Tibial artery (tissue), 4 donors: ENCODE measurements around the gene IQGAP2.

Experiments
- DNase-seq, 2 donors: peaks; one replicate each; pipeline ENCODE4 v3.0.0-alpha.2; 2019
- H3K27ac ChIP-seq, 2 donors: fragments of 200-600 bp; sonication (generic) in 1 of 2; 1 replicate in 1 of 2; 2 replicates in 1 of 2; pipeline ENCODE4 v1.5.1; 2018 to 2019; ENCODE audit warnings: mild to moderate bottlenecking in 1 of 2
- H3K27me3 ChIP-seq, 2 donors: fragments of 200-600 bp; sonication (generic) in 1 of 2; one replicate each; pipeline versions ENCODE4 v1.5.1 to v1.6.0; 2016 to 2019
- H3K36me3 ChIP-seq, 3 donors: fragments of 200-600 bp; sonication (generic) in 2 of 3; one replicate each; pipeline ENCODE4 v1.5.1; 2016 to 2019; ENCODE audit warnings: mild to moderate bottlenecking in 2 of 3
- H3K4me1 ChIP-seq, 4 donors: fragments of 200-600 bp; sonication (generic) in 2 of 4; 1 replicate in 3 of 4; 2 replicates in 1 of 4; pipeline ENCODE4 v1.5.1; 2016 to 2019
- H3K4me3 ChIP-seq, 2 donors: fragments of 200-600 bp; sonication (generic) in 1 of 2; 1 replicate in 1 of 2; 2 replicates in 1 of 2; pipeline ENCODE4 v1.5.1; 2018 to 2019; ENCODE audit warnings: mild to moderate bottlenecking in 2 of 2
- H3K9me3 ChIP-seq, 3 donors: fragments of 200-600 bp; sonication (generic) in 1 of 3; one replicate each; pipeline ENCODE4 v1.5.1; 2016 to 2019
- CTCF ChIP-seq, 2 experiments: fragments of 200-600 bp in 1 of 2; fragments of 450-650 bp in 1 of 2; IDR thresholded peaks; one replicate each; pipeline ENCODE4 v1.5.1; 2017 to 2019; ENCODE audit warnings: antibody characterized with exemption in 2 of 2, mild to moderate bottlenecking in 1 of 2, moderate library complexity in 1 of 2
- intact Hi-C: fragments of 100-400 bp; cut with DNase I; formaldehyde crosslinking; loops from one replicate; pipeline ENCODE4 v1.15.0; 2023; ENCODE audit warnings: low total_unique reads

Gene IQGAP2

GRCh38 chr5:76408104-76408654, 5.1 kb downstream of the IQGAP2 start:
- H3K27ac ChIP-seq = no peak overlapping the region
- peaks cover 0 to 11% (median 5%) of the 10 kb centered on the region in 4 donors for H3K4me1 ChIP-seq
- DNase-seq = no peak
- H3K4me3 ChIP-seq = no peak overlapping the region
- H3K9me3 ChIP-seq = no peaks in the 10 kb centered on the region
- peaks cover 0 to 14% of the 10 kb centered on the region in 2 donors for H3K27me3 ChIP-seq
- H3K36me3 ChIP-seq = no peaks in the 10 kb centered on the region
- intact Hi-C loops = no loop called here
- no peak for TF ChIP-seq CTCF (IDR thresholded peaks at IDR 0.05)

- H3K4me1 ChIP-seq = no peaks in the 10 kb centered on the region
- no peaks in the 10 kb centered on the region for H3K36me3 ChIP-seq
- no peak overlapping the region for H3K4me3 ChIP-seq
- H3K9me3 ChIP-seq = no peaks in the 10 kb centered on the region
- intact Hi-C loops = no loop called here
- no peak overlapping the region for H3K27ac ChIP-seq
- TF ChIP-seq CTCF (IDR thresholded peaks at IDR 0.05) = no peak
- no peaks in the 10 kb centered on the region for H3K27me3 ChIP-seq
- no peak for DNase-seq
Observed at GRCh38 chr5:76412511-76412910, 9.4 kb downstream of the IQGAP2 start.

GRCh38 chr5:76413746-76414145, 10.7 kb downstream of the IQGAP2 start:
- H3K4me1 ChIP-seq = no peaks in the 10 kb centered on the region
- H3K36me3 ChIP-seq = no peaks in the 10 kb centered on the region
- DNase-seq = no peak
- no peak overlapping the region for H3K27ac ChIP-seq
- no peaks in the 10 kb centered on the region for H3K27me3 ChIP-seq
- no peaks in the 10 kb centered on the region for H3K9me3 ChIP-seq
- no peak overlapping the region for H3K4me3 ChIP-seq
- no peak for TF ChIP-seq CTCF (IDR thresholded peaks at IDR 0.05)
- intact Hi-C loops = no loop called here

GRCh38 chr5:76414788-76415187, 11.7 kb downstream of the IQGAP2 start:
- no peak for TF ChIP-seq CTCF (IDR thresholded peaks at IDR 0.05)

GRCh38 chr5:76415855-76416254, 12.8 kb downstream of the IQGAP2 start:
- Histone ChIP-seq H3K36me3 (no peaks in the 10 kb centered on the region), H3K27ac (no peak overlapping the region), H3K4me1 (no peaks in the 10 kb centered on the region), H3K9me3 (no peaks in the 10 kb centered on the region), H3K27me3 (no peaks in the 10 kb centered on the region), H3K4me3 (no peak overlapping the region)
- intact Hi-C loops = no loop called here
- no peak for TF ChIP-seq CTCF (IDR thresholded peaks at IDR 0.05)
- DNase-seq = no peak

More at GRCh38 chr5:76414788-76415187, 11.7 kb downstream of the IQGAP2 start:
- no peaks in the 10 kb centered on the region for H3K9me3 ChIP-seq
- H3K4me1 ChIP-seq = no peaks in the 10 kb centered on the region
- no peaks in the 10 kb centered on the region for H3K36me3 ChIP-seq
- no peak for DNase-seq
- intact Hi-C loops = no loop called here
- no peak overlapping the region for H3K27ac ChIP-seq
- no peak overlapping the region for H3K4me3 ChIP-seq
- no peaks in the 10 kb centered on the region for H3K27me3 ChIP-seq
